HG02642 (cell line): ENCODE results near the gene CELSR1.

Experiments used
- ATAC-seq: cut with Tn5 transposase; IDR thresholded peaks from one replicate; pipeline ENCODE4 v1.9.1; 2021; ENCODE audit warnings: mild to moderate bottlenecking; ENCODE audit not compliant: unreplicated experiment, poor library complexity

CELSR1 gene

GRCh38 chr22:46371623-46372226 is 165.7 kb downstream of the CELSR1 start:
- ATAC-seq: no peak

- ATAC-seq: no peak
Measured at GRCh38 chr22:46370584-46371291, 166.7 kb downstream of the CELSR1 start.

GRCh38 chr22:46369716-46370583 is 167.5 kb downstream of the CELSR1 start:
- no peak for ATAC-seq

- ATAC-seq: no peak
Measured at GRCh38 chr22:46368871-46369715, 168.3 kb downstream of the CELSR1 start.

GRCh38 chr22:46368422-46368821 is 169.0 kb downstream of the CELSR1 start:
- ATAC-seq: no peak

GRCh38 chr22:46367707-46368191 is 169.7 kb downstream of the CELSR1 start:
- ATAC-seq: peak; percentile 40

GRCh38 chr22:46366801-46367706 is 170.4 kb downstream of the CELSR1 start:
- no peak for ATAC-seq

GRCh38 chr22:46366327-46366731 is 171.1 kb downstream of the CELSR1 start:
- ATAC-seq: no peak

- no peak for ATAC-seq
Measured at GRCh38 chr22:46365166-46365624, 172.2 kb downstream of the CELSR1 start.

- ATAC-seq: no peak
Measured at GRCh38 chr22:46364341-46365165, 172.9 kb downstream of the CELSR1 start.

GRCh38 chr22:46363611-46364321 is 173.7 kb downstream of the CELSR1 start:
- no peak for ATAC-seq

- ATAC-seq: no peak
Measured at GRCh38 chr22:46362934-46363515, 174.4 kb downstream of the CELSR1 start.

GRCh38 chr22:46362203-46362933 is 175.1 kb downstream of the CELSR1 start:
- no peak for ATAC-seq

GRCh38 chr22:46361826-46362202 is 175.6 kb downstream of the CELSR1 start:
- ATAC-seq: no peak

- ATAC-seq: no peak
Measured at GRCh38 chr22:46360891-46361290, 176.5 kb downstream of the CELSR1 start.

GRCh38 chr22:46360097-46360496 is 177.3 kb downstream of the CELSR1 start:
- ATAC-seq: no peak

GRCh38 chr22:46359362-46359761 is 178.1 kb downstream of the CELSR1 start:
- no peak for ATAC-seq
